ENCODE data around the gene ZNF772.

ZNF772 gene

GRCh38 chr19:57435062-57435978 is 42.0 kb downstream of the ZNF772 start, which contains the start of gene ZNF749:
Gene ZNF749, plus strand, starts transcription at chr19:57435325. Its CDS starts 254 bp downstream, at chr19:57435579.
- peak; percentile 94 for DNase-seq (ENCODE audit: low read depth)

DNA sequence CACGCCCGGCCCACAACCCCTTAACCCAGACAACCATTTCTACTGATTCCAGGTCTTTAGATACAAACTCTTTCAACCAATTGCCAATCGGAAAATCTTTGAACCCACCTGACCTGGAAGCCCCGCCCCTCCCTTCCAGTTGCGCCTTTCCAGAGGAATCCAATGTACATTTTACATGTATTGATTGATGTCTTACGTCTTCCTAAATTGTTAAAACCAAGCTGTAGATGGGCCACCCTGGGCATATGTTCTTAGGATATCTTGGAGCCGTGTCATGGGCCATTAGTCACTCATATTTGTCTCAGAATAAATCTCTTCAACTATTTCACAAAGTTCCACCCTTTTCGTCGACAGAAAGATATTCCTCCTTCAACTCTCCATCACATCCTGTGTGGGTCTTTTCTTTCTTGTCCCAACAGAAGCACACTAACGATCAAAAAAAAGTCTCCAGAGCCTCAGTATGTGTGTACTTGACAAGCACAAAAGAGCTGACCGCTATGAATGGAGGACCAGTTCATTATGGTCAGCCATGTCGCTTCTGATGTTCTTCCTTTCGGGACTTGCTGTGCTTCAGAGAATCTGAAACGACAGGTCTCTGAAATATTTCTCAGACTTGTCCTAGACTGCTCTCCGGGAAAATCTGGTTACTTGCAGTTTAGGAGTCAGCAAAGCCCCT is 42.8 kb downstream of the ZNF772 start:
- no peak for DNase-seq (ENCODE audit: low read depth)

DNA sequence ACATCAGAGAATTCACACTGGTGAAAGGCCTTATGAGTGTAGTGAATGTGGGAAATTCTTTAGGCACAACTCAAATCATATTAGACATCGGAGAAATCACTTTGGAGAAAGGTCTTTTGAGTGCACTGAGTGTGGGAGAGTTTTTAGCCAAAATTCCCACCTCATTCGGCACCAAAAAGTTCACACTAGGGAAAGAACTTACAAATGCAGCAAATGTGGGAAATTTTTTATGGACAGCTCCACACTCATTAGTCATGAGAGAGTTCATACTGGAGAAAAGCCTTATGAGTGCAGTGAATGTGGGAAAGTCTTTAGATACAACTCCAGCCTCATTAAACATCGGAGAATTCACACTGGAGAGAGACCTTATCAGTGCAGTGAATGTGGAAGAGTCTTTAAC is 56.3 kb downstream of the ZNF772 start:
- DNase-seq (ENCODE audit: low read depth), result no peak

GRCh38 chr19:57419439-57419838 is 57.9 kb downstream of the ZNF772 start:
- no peak for DNase-seq (ENCODE audit: low read depth)

Data from T-helper 22 cell (primary cell).